Keratinocyte (primary cell): Measurements from ENCODE around the gene RUFY3.

Source experiments
- CTCF ChIP-seq, 3 experiments: IDR thresholded peaks in 1 of 3; conservative IDR thresholded peaks in 1 of 3; optimal IDR thresholded peaks in 1 of 3; 2 replicates in 2 of 3; 3 replicates in 1 of 3; pipeline versions ENCODE3 to v1.5.1; 2011; ENCODE audit warnings: low read length in 3 of 3, mild to moderate bottlenecking in 3 of 3, moderate library complexity in 2 of 3, control low read depth in 1 of 3, inconsistent platforms in 1 of 3; ENCODE audit not compliant: insufficient read depth in 2 of 3; ENCODE audit errors: extremely low read depth in 1 of 3
- EZH2 ChIP-seq: IDR thresholded peaks from one replicate; pipeline ENCODE4 v1.6.1; 2012; ENCODE audit warnings: inconsistent platforms, mild to moderate bottlenecking, low read length, moderate library complexity

- TF ChIP-seq EZH2 (no peak), CTCF (optimal IDR thresholded peaks at IDR 0.05 in 1 of 3, IDR thresholded peaks at IDR 0.05 in 1 of 3, conservative IDR thresholded peaks at IDR 0.05 in 1 of 3; ENCODE audit: extremely low read depth in 1 of 3, insufficient read depth in 2 of 3, low read length in 3 of 3) (no peak)
Observed at GRCh38 chr4:70680934-70681333, 40.8 kb upstream of the RUFY3 start.
